Endothelial cell (in vitro differentiated cells): ENCODE data around the gene ATOSB. TPM values are rescaled to one million over a fixed set of nuclear protein-coding genes. Genes with fewer than 3 reads are reported as not detected.

ENCODE experiments used
- DNase-seq: peaks from one replicate; pipeline ENCODE4 v3.0.0; 2021; ENCODE audit warnings: low spot score
- H3K27ac Mint-ChIP-seq: one replicate; pipeline ENCODE4 v1.8.0; 2021; ENCODE audit warnings: mixed read lengths, inconsistent platforms; ENCODE audit not compliant: unreplicated experiment
- H3K27me3 Mint-ChIP-seq: one replicate; pipeline ENCODE4 v1.8.0; 2021; ENCODE audit warnings: mild to moderate bottlenecking, moderate library complexity, mixed read lengths, inconsistent platforms; ENCODE audit not compliant: unreplicated experiment
- H3K36me3 Mint-ChIP-seq: one replicate; pipeline ENCODE4 v1.8.0; 2021; ENCODE audit warnings: mild to moderate bottlenecking, low read depth, mixed read lengths, inconsistent platforms; ENCODE audit not compliant: unreplicated experiment
- H3K4me1 Mint-ChIP-seq: one replicate; pipeline ENCODE4 v1.8.0; 2021; ENCODE audit warnings: mild to moderate bottlenecking, mixed read lengths, inconsistent platforms; ENCODE audit not compliant: unreplicated experiment
- H3K4me3 Mint-ChIP-seq: one replicate; pipeline ENCODE4 v1.8.0; 2021; ENCODE audit warnings: mild to moderate bottlenecking, mixed read lengths, inconsistent platforms; ENCODE audit not compliant: unreplicated experiment
- H3K9me3 Mint-ChIP-seq: one replicate; pipeline ENCODE4 v1.8.0; 2021; ENCODE audit warnings: mixed read lengths, inconsistent platforms; ENCODE audit not compliant: unreplicated experiment
- CTCF ChIP-seq: fragments of 200-600 bp; sonication (generic); IDR thresholded peaks from one replicate; pipeline ENCODE4 v1.5.0; 2021; ENCODE audit warnings: antibody characterized with exemption; ENCODE audit not compliant: unreplicated experiment
- total RNA-seq: library from RNA; stranded (reverse); fragmentation: NEBNext Ultra II Directional; extraction: Animal tissue kit (Norgen Biotek cat#: 25700); gene quantifications from one replicate; pipeline ENCODE4 v1.2.1, GENCODE V29; 2021; ENCODE audit not compliant: unreplicated experiment

Gene ATOSB
- total RNA-seq, 1 donor from 2014 or later = 33.7 TPM

- peak; percentile 45 for TF ChIP-seq CTCF
- peaks cover 37% of the 10 kb centered on the region for H3K4me1 Mint-ChIP-seq
- H3K27ac Mint-ChIP-seq = peak overlapping the region; percentile 99
- H3K9me3 Mint-ChIP-seq = no peaks in the 10 kb centered on the region
- peaks cover 32% of the 10 kb centered on the region for H3K36me3 Mint-ChIP-seq
- peaks cover 25% of the 10 kb centered on the region for H3K27me3 Mint-ChIP-seq
- peak overlapping the region; percentile 99 for H3K4me3 Mint-ChIP-seq
- peak; percentile 93 for DNase-seq
Measured at GRCh38 chr9:35071814-35072460, 43.7 kb downstream of the ATOSB start.

- peak overlapping the region; percentile 99 for H3K4me3 Mint-ChIP-seq
- H3K9me3 Mint-ChIP-seq = no peaks in the 10 kb centered on the region
- peak overlapping the region; percentile 99 for H3K27ac Mint-ChIP-seq
- TF ChIP-seq CTCF = no peak
- no peak for DNase-seq
- peaks cover 28% of the 10 kb centered on the region for H3K27me3 Mint-ChIP-seq
- peaks cover 40% of the 10 kb centered on the region for H3K4me1 Mint-ChIP-seq
- H3K36me3 Mint-ChIP-seq = peaks cover 38% of the 10 kb centered on the region
Measured at GRCh38 chr9:35070823-35071813, 44.5 kb downstream of the ATOSB start.

GRCh38 chr9:35069020-35069419 lies 46.6 kb downstream of the ATOSB start:
- no peak for TF ChIP-seq CTCF
- H3K4me1 Mint-ChIP-seq = peaks cover 40% of the 10 kb centered on the region
- H3K27ac Mint-ChIP-seq = no peak overlapping the region
- peak overlapping the region; percentile 35 for H3K4me3 Mint-ChIP-seq
- H3K36me3 Mint-ChIP-seq = peaks cover 50% of the 10 kb centered on the region
- no peak for DNase-seq
- H3K27me3 Mint-ChIP-seq = peaks cover 26% of the 10 kb centered on the region
- no peaks in the 10 kb centered on the region for H3K9me3 Mint-ChIP-seq

- TF ChIP-seq CTCF = no peak
- Mint-ChIP-seq H3K4me1 (peaks cover 38% of the 10 kb centered on the region), H3K27me3 (peaks cover 18% of the 10 kb centered on the region), H3K4me3 (peak overlapping the region; percentile 77), H3K36me3 (peaks cover 63% of the 10 kb centered on the region), H3K9me3 (no peaks in the 10 kb centered on the region), H3K27ac (peak overlapping the region; percentile 73)
- no peak for DNase-seq
Measured at GRCh38 chr9:35067056-35067455, 48.6 kb downstream of the ATOSB start.
